Endothelial cell of umbilical vein (primary cell): ENCODE measurements around the gene FBXW7. TPM values are rescaled to one million over a fixed set of nuclear protein-coding genes. Genes with fewer than 3 reads are reported as not detected.

Experiments
- Bru-seq: library from RNA; stranded (reverse); fragments of 400-500 nt; gene quantifications from one replicate; lab custom pipeline; 2021; lab: Mats Ljungman, UMichigan
- BruChase-seq, 2 experiments: library from RNA; stranded (reverse); fragments of 400-500 nt; gene quantifications; one replicate each; lab custom pipeline; 2021; lab: Mats Ljungman, UMichigan
- BruUV-seq: library from RNA; stranded (reverse); fragments of 400-500 nt; replicated peaks from 2 replicates; lab custom pipeline; 2021; lab: Mats Ljungman, UMichigan
- CTCF ChIA-PET: fragments of 300-600, 350-600 bp; sonication (Branson Sonifier 250); formaldehyde crosslinking; loops from one replicate; lab custom pipeline; 2021; ENCODE audit warnings: antibody characterized with exemption, inconsistent platforms; lab: Charles Lee
- POLR2A ChIA-PET: fragments of 300-600, 350-600 bp; sonication (Branson Sonifier 250); formaldehyde crosslinking; loops from one replicate; lab custom pipeline; 2021; ENCODE audit warnings: antibody characterized with exemption, inconsistent platforms; lab: Charles Lee
- DNase-seq: peaks from one replicate; pipeline ENCODE4 v3.0.0-alpha.2; 2011; ENCODE audit warnings: low read depth, low spot score
- FAIRE-seq: peaks from 2 replicates; lab custom pipeline; 2011; peaks lifted over from hg19 to GRCh38; lab: Jason Lieb, UNC
- H2AFZ ChIP-seq: 2 replicates; pipeline ENCODE4 v1.6.0; 2012; ENCODE audit warnings: low read depth, low read length, control low read depth, inconsistent platforms
- H3K27ac ChIP-seq: 2 replicates; pipeline ENCODE4 v1.5.1; 2011; ENCODE audit warnings: low read depth, mild to moderate bottlenecking, control low read depth, low read length, moderate library complexity; ENCODE audit not compliant: insufficient read depth
- H3K27me3 ChIP-seq, 2 experiments: 2 replicates each; pipeline versions ENCODE4 v1.6.0 to v1.6.1; 2011; ENCODE audit warnings: low read length in 2 of 2, mixed read lengths in 1 of 2; ENCODE audit not compliant: control insufficient read depth in 2 of 2, insufficient read depth in 2 of 2
- H3K36me3 ChIP-seq, 2 experiments: 2 replicates in 1 of 2; 3 replicates in 1 of 2; pipeline ENCODE4 v1.5.1; 2011; ENCODE audit warnings: low read length in 2 of 2, mild to moderate bottlenecking in 1 of 2, moderate library complexity in 1 of 2; ENCODE audit not compliant: control insufficient read depth in 2 of 2, insufficient read depth in 2 of 2; ENCODE audit errors: extremely low read depth in 1 of 2
- H3K4me1 ChIP-seq: 3 replicates; pipeline ENCODE4 v1.5.1; 2011; ENCODE audit warnings: mild to moderate bottlenecking, low read length; ENCODE audit not compliant: control insufficient read depth, insufficient read depth; ENCODE audit errors: extremely low read depth
- H3K4me2 ChIP-seq: 2 replicates; pipeline ENCODE4 v1.6.1; 2011; ENCODE audit warnings: low read length, control low read depth, mixed read lengths; ENCODE audit not compliant: insufficient read depth
- H3K4me3 ChIP-seq, 3 experiments: fragments of 200-600 bp in 1 of 3; sonication (generic), shearing (Covaris generic) in 1 of 3; replicated peaks in 1 of 3; 2 replicates each; pipeline ENCODE4 v1.5.1; 2011 to 2016; ENCODE audit warnings: control low read depth in 3 of 3, low read length in 3 of 3, mild to moderate bottlenecking in 2 of 3, inconsistent platforms in 1 of 3, low read depth in 1 of 3, moderate library complexity in 1 of 3; ENCODE audit not compliant: insufficient read depth in 1 of 3
- H3K79me2 ChIP-seq: 2 replicates; pipeline ENCODE4 v1.6.0; 2012; ENCODE audit warnings: low read length, inconsistent platforms; ENCODE audit not compliant: control insufficient read depth, insufficient read depth
- H3K9ac ChIP-seq: replicated peaks from 2 replicates; pipeline ENCODE3; 2011; ENCODE audit warnings: low read length, control low read depth; ENCODE audit not compliant: insufficient read depth; ENCODE audit errors: extremely low read depth
- H3K9me1 ChIP-seq: replicated peaks from 3 replicates; pipeline ENCODE4 v1.6.0; 2011; ENCODE audit warnings: mild to moderate bottlenecking, low read length; ENCODE audit not compliant: control insufficient read depth, insufficient read depth; ENCODE audit errors: extremely low read depth
- H3K9me3 ChIP-seq: replicated peaks from 2 replicates; pipeline ENCODE4 v1.5.1; 2012; ENCODE audit warnings: low read length, inconsistent platforms; ENCODE audit not compliant: control insufficient read depth, insufficient read depth
- H4K20me1 ChIP-seq: replicated peaks from 2 replicates; pipeline ENCODE3; 2011; ENCODE audit warnings: mild to moderate bottlenecking, low read length; ENCODE audit not compliant: control insufficient read depth, insufficient read depth; ENCODE audit errors: extremely low read depth
- FOS ChIP-seq: IDR thresholded peaks from 2 replicates; pipeline ENCODE4 v1.6.1; 2011; ENCODE audit warnings: mild to moderate bottlenecking, low read length, moderate library complexity, borderline replicate concordance; ENCODE audit not compliant: insufficient read depth
- GATA2 ChIP-seq: IDR thresholded peaks from 2 replicates; pipeline ENCODE4 v1.7.0; 2011; ENCODE audit warnings: low read depth, mild to moderate bottlenecking, moderate library complexity, mixed read lengths, low read length; ENCODE audit not compliant: insufficient read length, insufficient read depth
- POLR2A ChIP-seq: IDR thresholded peaks from 2 replicates; pipeline ENCODE4 v1.6.1; 2012; ENCODE audit warnings: low read depth, mild to moderate bottlenecking, control low read depth, low read length
- POLR2AphosphoS5 ChIP-seq: IDR thresholded peaks from 2 replicates; pipeline ENCODE4 v1.6.1; 2012; ENCODE audit warnings: low read depth, mild to moderate bottlenecking, control low read depth, low read length, moderate library complexity; ENCODE audit not compliant: insufficient read depth
- dilution Hi-C: fragments of 300-500 bp; cut with MboI; formaldehyde crosslinking; loops from one replicate; pipeline ENCODE4 v1.15.0; 2019; ENCODE audit warnings: low sequenced_read_pairs; ENCODE audit not compliant: extremely low pct_ligation_motif_present
- intact Hi-C: fragments of 100-400 bp; cut with micrococcal nuclease; formaldehyde crosslinking; loops from one replicate; pipeline ENCODE4 v1.10.0; 2022
- long read RNA-seq: library from polyadenylated mRNA; stranded (forward); transcript quantifications from one replicate; pipeline ENCODE4 v2.0.0, GENCODE V29; 2021
- polyA minus RNA-seq, 3 experiments: library from RNA; depleted of rRNA, polyadenylated mRNA; stranded (reverse); fragments of >200 nt; gene quantifications; 1 replicate in 1 of 3; 2 replicates in 2 of 3; pipeline ENCODE4 v1.2.3, GENCODE V29; 2011
- polyA plus RNA-seq, 4 experiments: library from polyadenylated mRNA; depleted of rRNA in 3 of 4; stranded (reverse) in 3 of 4; unstranded in 1 of 4; fragments of >200 nt; gene quantifications; 2 replicates each; pipeline versions ENCODE4 v1.2.1 to v1.2.3, GENCODE V29; 2011 to 2012; ENCODE audit warnings: missing spikeins in 1 of 4
- total RNA-seq: library from RNA; stranded (reverse); gene quantifications from 2 replicates; pipeline ENCODE4 v1.2.3, GENCODE V29; 2021

Gene FBXW7, protein sequence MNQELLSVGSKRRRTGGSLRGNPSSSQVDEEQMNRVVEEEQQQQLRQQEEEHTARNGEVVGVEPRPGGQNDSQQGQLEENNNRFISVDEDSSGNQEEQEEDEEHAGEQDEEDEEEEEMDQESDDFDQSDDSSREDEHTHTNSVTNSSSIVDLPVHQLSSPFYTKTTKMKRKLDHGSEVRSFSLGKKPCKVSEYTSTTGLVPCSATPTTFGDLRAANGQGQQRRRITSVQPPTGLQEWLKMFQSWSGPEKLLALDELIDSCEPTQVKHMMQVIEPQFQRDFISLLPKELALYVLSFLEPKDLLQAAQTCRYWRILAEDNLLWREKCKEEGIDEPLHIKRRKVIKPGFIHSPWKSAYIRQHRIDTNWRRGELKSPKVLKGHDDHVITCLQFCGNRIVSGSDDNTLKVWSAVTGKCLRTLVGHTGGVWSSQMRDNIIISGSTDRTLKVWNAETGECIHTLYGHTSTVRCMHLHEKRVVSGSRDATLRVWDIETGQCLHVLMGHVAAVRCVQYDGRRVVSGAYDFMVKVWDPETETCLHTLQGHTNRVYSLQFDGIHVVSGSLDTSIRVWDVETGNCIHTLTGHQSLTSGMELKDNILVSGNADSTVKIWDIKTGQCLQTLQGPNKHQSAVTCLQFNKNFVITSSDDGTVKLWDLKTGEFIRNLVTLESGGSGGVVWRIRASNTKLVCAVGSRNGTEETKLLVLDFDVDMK
- 27.9 and 28.1 TPM in 2 replicates for total RNA-seq
- 5.1 and 7.0 TPM in 2 replicates for polyA plus RNA-seq
- 7.0 and 7.7 TPM in 2 replicates for polyA plus RNA-seq (2011; cell fraction: cytosol; rRNA removed)
- 44.1 and 57.3 TPM in 2 replicates for polyA plus RNA-seq (2011; cell fraction: nucleus; rRNA removed)
- 12.7 and 15.2 TPM in 2 replicates for polyA plus RNA-seq (2012)
- 27.1 and 37.7 TPM in 2 replicates for polyA minus RNA-seq
- 9.4 TPM for polyA minus RNA-seq (2011; cell fraction: cytosol; rRNA and poly(A)+ RNA removed)
- 68.6 and 81.3 TPM in 2 replicates for polyA minus RNA-seq (2011; cell fraction: nucleus; rRNA and poly(A)+ RNA removed)
- Bru-seq, nascent RNA = percentile 89 among the genes with signal in this experiment
- BruChase-seq, experiment 1, labeled RNA remaining after a 6-hour chase = percentile 65 among the genes with signal in this experiment
- percentile 81 among the genes with signal in this experiment for BruChase-seq, experiment 2, labeled RNA remaining after a 2-hour chase
- long read RNA-seq, full-length matches to known transcripts = 8 of 22 reads
- long read RNA-seq, partial matches to known transcripts = 5 of 22 reads
- long read RNA-seq, other reads (novel, unspliced or antisense) = 9 of 22 reads

DNA sequence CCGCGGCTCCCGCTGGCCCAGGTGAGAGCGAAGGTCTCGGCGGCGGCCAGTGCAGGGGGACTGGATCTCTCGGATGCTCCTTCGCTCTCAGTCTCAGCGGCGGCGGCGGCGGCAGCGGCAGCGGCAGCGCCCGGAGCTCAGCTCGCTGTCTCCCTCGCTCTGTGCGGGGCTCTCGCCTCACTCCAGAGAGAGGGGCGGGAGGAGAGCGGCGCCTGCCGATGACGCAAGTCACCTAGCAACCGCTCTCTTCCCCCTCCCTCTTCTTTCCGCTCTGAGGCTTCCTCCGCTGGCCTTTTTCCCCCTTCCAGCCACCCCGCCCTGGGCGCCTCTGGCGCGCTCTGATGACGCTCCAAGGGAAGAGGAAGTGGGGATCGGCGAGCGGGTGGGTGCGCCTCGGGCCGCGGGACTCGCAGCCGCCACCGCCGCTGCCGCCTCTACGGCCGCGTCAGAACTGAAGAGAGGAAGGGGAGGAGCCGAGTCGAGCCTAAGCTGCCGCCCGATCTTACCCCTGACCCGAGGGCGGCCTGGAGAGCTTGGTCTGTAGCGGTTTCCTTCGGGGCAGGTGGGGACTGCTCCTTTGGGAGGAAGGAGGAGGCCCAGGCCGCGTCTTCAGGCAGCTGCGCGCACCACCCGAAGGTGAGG is at the start of gene FBXW7:
FBXW7 (minus strand) TSS at position 190 of the 642 bp plus-strand sequence. CDS start 124,289 bp downstream, outside the sequence.
- dilution Hi-C loops = no loop called here
- Histone ChIP-seq H3K4me3 (peak within 1 kb of the TSS; percentile 82 to 91 (median 82)), H4K20me1 (no peaks in the 10 kb centered on the region), H3K27ac (peak within 1 kb of the TSS; percentile 70), H3K9me1 (peaks cover 2% of the 10 kb centered on the region), H3K4me1 (peaks cover 21% of the 10 kb centered on the region), H3K27me3 (no peaks in the 10 kb centered on the region), H2AFZ (peak within 1 kb of the TSS; percentile 66), H3K9ac (peak within 1 kb of the TSS; percentile 85), H3K9me3 (no peaks in the 10 kb centered on the region), H3K36me3 (no peaks in the 10 kb centered on the region), H3K4me2 (peak within 1 kb of the TSS; percentile 97), H3K79me2 (peaks cover 76% of the 10 kb centered on the region)
- no TSS peak for BruUV-seq
- no peak for TF ChIP-seq GATA2
- TF ChIP-seq POLR2AphosphoS5 = peak; percentile 56
- peak; percentile 12 for TF ChIP-seq FOS
- peak; percentile 60 for TF ChIP-seq POLR2A
- ChIA-PET CTCF (interaction anchor here (1.1 to 8.5 kb wide), 4 partner anchors 10 to 104 kb away, joined by 3 to 107 read pairs (median 5); no protein-coding TSS in a partner anchor), POLR2A (interaction anchor here (1.2 to 1.8 kb wide), 2 partner anchors 20 to 35 kb away, joined by 4 to 5 read pairs; no protein-coding TSS in a partner anchor)
- intact Hi-C loops = loop anchor here (1.0 to 5.0 kb wide), 7 partner anchors 24 to 1119 kb away; partner anchors contain the start of genes ARFIP1, TIGD4 and TMEM154
- peak; percentile 99 for DNase-seq
- peak; percentile 96 for FAIRE-seq
